Peyer's patch (tissue), 4 donors: ENCODE data around the gene CSF1R. TPM values are rescaled to one million over a fixed set of nuclear protein-coding genes. Genes with fewer than 3 reads are reported as not detected.

Source experiments
- DNase-seq, 3 donors: peaks; one replicate each; pipeline ENCODE4 v3.0.0-alpha.2; 2017 to 2019
- H3K27ac ChIP-seq, 4 donors: fragments of 200-600 bp; sonication (generic); one replicate each; pipeline ENCODE4 v1.5.1; 2016 to 2019
- H3K27me3 ChIP-seq, 2 donors: fragments of 200-600 bp; sonication (generic); one replicate each; pipeline ENCODE4 v1.5.1; 2019
- H3K36me3 ChIP-seq, 3 donors: fragments of 200-600 bp; sonication (generic); one replicate each; pipeline ENCODE4 v1.5.1; 2016 to 2019
- H3K4me1 ChIP-seq, 4 donors: fragments of 200-600 bp; sonication (generic); one replicate each; pipeline ENCODE4 v1.5.1; 2016 to 2019
- H3K4me3 ChIP-seq, 4 donors: fragments of 200-600 bp; sonication (generic); 1 replicate in 3 of 4; 2 replicates in 1 of 4; pipeline ENCODE4 v1.5.1; 2016 to 2019; ENCODE audit warnings: mild to moderate bottlenecking in 1 of 4
- H3K9me3 ChIP-seq, 4 donors: fragments of 200-600 bp; sonication (generic); one replicate each; pipeline ENCODE4 v1.5.1; 2016 to 2019; ENCODE audit warnings: mild to moderate bottlenecking in 1 of 4
- POLR2A ChIP-seq, 2 donors: fragments of 450-650 bp; IDR thresholded peaks; one replicate each; pipeline ENCODE4 v1.5.1; 2017; ENCODE audit warnings: antibody characterized with exemption in 2 of 2, mild to moderate bottlenecking in 2 of 2, moderate library complexity in 2 of 2
- total RNA-seq, 4 donors: library from RNA; depleted of rRNA; stranded (reverse); fragments of >200 nt; gene quantifications; one replicate each; pipeline ENCODE4 v1.1.0, GENCODE V29; 2016
- TF ChIP-seq, protein P1 (sequence below), 6 experiments: fragments of 450-650 bp in 4 of 6; fragments of 200-600 bp in 2 of 6; sonication (generic) in 1 of 6; IDR thresholded peaks; one replicate each; pipeline ENCODE4 v1.5.1; 2017 to 2019; ENCODE audit warnings: antibody characterized with exemption in 6 of 6, mild to moderate bottlenecking in 3 of 6, moderate library complexity in 1 of 6

The CSF1R gene
- total RNA-seq, 4 donors from 2014 or later, result 2.1 to 24.8 (median 13.5) TPM

DNA sequence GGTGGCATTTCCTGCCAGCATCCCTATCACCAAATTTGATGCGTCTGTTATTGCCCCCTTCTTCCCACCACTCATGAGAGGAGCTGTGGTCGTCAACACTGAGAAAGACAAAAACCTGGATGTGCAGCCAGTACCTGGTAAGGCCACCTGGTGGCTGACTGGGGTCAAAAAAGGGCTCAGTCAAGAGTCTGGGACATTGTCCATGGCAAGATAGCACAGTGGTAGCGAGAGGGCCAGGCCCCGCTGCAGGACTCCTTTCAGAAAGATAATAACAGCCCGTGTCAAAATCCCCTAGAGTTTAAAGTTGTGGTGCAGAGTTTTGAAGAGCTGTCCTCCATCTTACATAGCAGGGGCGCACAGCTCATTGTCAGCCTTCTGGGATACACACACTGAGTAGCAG lies 40.8 kb downstream of the CSF1R start:
- H3K4me1 ChIP-seq, result peaks cover 0 to 17% (median 3%) of the 10 kb centered on the region in 4 donors
- H3K4me3 ChIP-seq, result no peak overlapping the region
- H3K27me3 ChIP-seq, result no peaks in the 10 kb centered on the region
- H3K27ac ChIP-seq, result no peak overlapping the region
- H3K9me3 ChIP-seq, result no peaks in the 10 kb centered on the region
- H3K36me3 ChIP-seq, result peaks cover 0 to 91% (median 0%) of the 10 kb centered on the region in 3 donors
- TF ChIP-seq, protein P1, sequence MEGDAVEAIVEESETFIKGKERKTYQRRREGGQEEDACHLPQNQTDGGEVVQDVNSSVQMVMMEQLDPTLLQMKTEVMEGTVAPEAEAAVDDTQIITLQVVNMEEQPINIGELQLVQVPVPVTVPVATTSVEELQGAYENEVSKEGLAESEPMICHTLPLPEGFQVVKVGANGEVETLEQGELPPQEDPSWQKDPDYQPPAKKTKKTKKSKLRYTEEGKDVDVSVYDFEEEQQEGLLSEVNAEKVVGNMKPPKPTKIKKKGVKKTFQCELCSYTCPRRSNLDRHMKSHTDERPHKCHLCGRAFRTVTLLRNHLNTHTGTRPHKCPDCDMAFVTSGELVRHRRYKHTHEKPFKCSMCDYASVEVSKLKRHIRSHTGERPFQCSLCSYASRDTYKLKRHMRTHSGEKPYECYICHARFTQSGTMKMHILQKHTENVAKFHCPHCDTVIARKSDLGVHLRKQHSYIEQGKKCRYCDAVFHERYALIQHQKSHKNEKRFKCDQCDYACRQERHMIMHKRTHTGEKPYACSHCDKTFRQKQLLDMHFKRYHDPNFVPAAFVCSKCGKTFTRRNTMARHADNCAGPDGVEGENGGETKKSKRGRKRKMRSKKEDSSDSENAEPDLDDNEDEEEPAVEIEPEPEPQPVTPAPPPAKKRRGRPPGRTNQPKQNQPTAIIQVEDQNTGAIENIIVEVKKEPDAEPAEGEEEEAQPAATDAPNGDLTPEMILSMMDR (IDR thresholded peaks at IDR 0.05), result peak in 1 of 6 experiments; percentile 7
- TF ChIP-seq POLR2A (IDR thresholded peaks at IDR 0.05), result no peak
- peak in 1 of 3 donors; percentile 18 for DNase-seq

DNA sequence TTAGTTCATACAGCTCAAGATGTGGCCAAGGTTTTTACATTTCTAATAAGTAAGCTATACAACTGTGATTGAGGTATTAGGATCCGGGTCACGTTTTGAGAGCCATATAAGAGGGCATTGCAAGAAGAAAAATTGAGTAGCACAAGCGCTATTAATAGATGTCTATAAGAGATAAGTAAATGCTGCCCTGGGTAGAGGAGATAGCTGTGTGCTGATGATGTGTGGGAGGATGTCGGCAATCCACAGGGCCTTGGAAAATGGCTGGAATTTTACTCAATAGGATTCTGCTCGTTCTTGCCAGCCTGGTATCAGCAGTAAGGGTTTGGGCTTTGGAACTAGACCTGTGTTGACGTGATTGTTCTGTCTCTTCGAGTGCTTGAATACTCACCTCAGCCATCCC lies 41.6 kb downstream of the CSF1R start:
- Histone ChIP-seq H3K4me3 (no peak overlapping the region), H3K27ac (no peak overlapping the region), H3K4me1 (peaks cover 0 to 17% (median 3%) of the 10 kb centered on the region in 4 donors), H3K9me3 (no peaks in the 10 kb centered on the region), H3K27me3 (no peaks in the 10 kb centered on the region), H3K36me3 (peaks cover 0 to 91% (median 0%) of the 10 kb centered on the region in 3 donors)
- no peak for DNase-seq
- TF ChIP-seq POLR2A (IDR thresholded peaks at IDR 0.05), result no peak
- TF ChIP-seq, protein P1 (IDR thresholded peaks at IDR 0.05), result no peak

DNA sequence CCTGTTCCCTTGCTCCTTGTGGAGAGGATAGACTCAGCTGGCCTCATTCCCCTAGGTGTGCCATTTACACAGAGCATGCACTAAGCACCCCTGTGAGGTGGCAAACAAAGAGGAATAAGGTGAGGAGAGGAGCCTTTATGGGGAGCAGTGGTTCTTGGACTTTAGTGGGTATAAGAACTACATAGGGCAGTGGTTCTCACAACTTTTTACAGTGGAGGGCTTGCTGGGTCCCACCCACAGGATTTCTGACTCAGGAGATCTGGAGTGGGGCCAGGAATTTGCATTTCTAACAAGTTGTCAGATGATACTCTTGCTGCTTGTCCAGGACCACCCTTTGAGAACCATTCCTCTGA lies 42.0 kb downstream of the CSF1R start:
- Histone ChIP-seq H3K27ac (no peak overlapping the region), H3K27me3 (no peaks in the 10 kb centered on the region), H3K4me1 (peaks cover 0 to 17% (median 3%) of the 10 kb centered on the region in 4 donors), H3K9me3 (no peaks in the 10 kb centered on the region), H3K4me3 (no peak overlapping the region), H3K36me3 (peaks cover 0 to 91% (median 0%) of the 10 kb centered on the region in 3 donors)
- TF ChIP-seq, protein P1 (IDR thresholded peaks at IDR 0.05), result no peak
- no peak for TF ChIP-seq POLR2A (IDR thresholded peaks at IDR 0.05)
- DNase-seq, result no peak

DNA sequence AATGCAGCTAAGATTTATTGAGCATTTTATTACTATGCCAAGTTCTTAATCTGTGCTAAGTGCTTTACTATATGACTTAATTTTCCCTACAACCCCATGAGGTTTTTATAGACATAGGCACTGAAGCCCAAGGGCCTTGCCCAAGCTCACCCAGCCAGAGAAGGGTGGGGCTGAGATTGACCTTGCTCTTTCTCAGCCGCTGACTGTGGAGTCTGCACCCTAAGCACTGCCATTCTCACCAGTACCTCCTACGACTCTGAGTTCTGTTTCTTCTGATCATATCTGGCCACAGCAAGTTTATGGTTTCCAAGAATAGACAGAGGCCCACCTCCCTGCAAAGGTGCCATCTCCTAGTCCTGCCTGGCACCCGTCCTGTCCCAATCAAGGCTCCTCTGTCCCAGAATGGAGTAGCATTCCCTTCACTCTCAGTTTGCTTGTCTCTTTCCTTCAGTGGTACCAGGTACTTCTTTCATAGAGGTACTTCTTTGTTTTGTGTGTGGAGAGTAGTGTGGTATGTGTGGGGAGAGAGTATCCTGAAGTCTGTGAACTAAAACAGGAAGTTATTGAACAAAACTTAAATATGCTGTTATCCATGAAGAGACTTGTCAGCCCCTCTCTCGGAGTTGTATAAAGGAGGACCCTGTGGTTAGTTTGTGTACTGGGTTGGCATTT lies 42.6 kb downstream of the CSF1R start:
- no peaks in the 10 kb centered on the region for H3K27me3 ChIP-seq
- no peaks in the 10 kb centered on the region for H3K9me3 ChIP-seq
- TF ChIP-seq POLR2A (IDR thresholded peaks at IDR 0.05), result no peak
- TF ChIP-seq, protein P1 (IDR thresholded peaks at IDR 0.05), result no peak
- peaks cover 0 to 17% (median 3%) of the 10 kb centered on the region in 4 donors for H3K4me1 ChIP-seq
- peak overlapping the region in 2 of 4 donors; percentile 31 to 40 for H3K27ac ChIP-seq
- H3K36me3 ChIP-seq, result peaks cover 0 to 91% (median 0%) of the 10 kb centered on the region in 3 donors
- peak in 2 of 3 donors; percentile 67 to 70 for DNase-seq
- no peak overlapping the region for H3K4me3 ChIP-seq

DNA sequence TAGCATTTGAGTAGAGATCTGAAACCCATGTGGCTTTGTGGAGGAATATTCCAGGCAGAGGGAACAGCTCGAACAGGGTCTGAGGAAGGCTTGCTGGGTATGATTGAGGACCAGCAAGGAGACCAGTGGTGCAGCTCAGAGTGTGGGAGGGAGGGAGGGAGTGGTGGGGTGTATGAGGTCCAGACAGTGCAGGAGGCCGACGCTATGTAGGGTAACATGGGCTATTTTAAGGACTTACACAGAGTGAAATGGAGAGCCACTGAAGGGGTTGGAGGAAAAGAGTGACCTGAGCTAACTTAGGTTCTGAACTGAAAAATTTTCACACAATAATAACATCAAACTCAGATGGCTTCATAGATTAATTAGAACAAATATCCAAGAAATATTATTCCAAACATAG lies 43.9 kb downstream of the CSF1R start:
- peaks cover 0 to 17% (median 3%) of the 10 kb centered on the region in 4 donors for H3K4me1 ChIP-seq
- TF ChIP-seq, protein P1 (IDR thresholded peaks at IDR 0.05), result no peak
- no peak for TF ChIP-seq POLR2A (IDR thresholded peaks at IDR 0.05)
- peaks cover 0 to 91% (median 0%) of the 10 kb centered on the region in 3 donors for H3K36me3 ChIP-seq
- no peak overlapping the region for H3K4me3 ChIP-seq
- DNase-seq, result no peak
- no peaks in the 10 kb centered on the region for H3K27me3 ChIP-seq
- no peak overlapping the region for H3K27ac ChIP-seq
- H3K9me3 ChIP-seq, result no peaks in the 10 kb centered on the region
